Loucy (cell line): ENCODE data around the gene SAMMSON.

Experiments
- H2AFZ ChIP-seq: fragments of 200-600 bp; sonication (generic); 2 replicates; pipeline ENCODE4 v1.6.0; 2016; ENCODE audit warnings: antibody characterized with exemption, mild to moderate bottlenecking, low read length, moderate library complexity
- H3F3A ChIP-seq: fragments of 200-600 bp; 2 replicates; pipeline ENCODE4 v1.6.0; 2016; ENCODE audit warnings: antibody characterized with exemption, low read depth, mild to moderate bottlenecking
- H3K27me3 ChIP-seq: fragments of 200-600 bp; sonication (generic); 2 replicates; pipeline ENCODE4 v1.6.1; 2014; ENCODE audit warnings: low read length, mild to moderate bottlenecking; ENCODE audit not compliant: insufficient read depth, poor library complexity, severe bottlenecking
- H3K36me3 ChIP-seq: fragments of 200-600 bp; sonication (generic); 2 replicates; pipeline ENCODE4 v1.6.1; 2016; ENCODE audit warnings: low read length; ENCODE audit not compliant: insufficient read depth
- H3K4me1 ChIP-seq: fragments of 200-600 bp; sonication (generic); 2 replicates; pipeline ENCODE4 v1.5.1; 2014; ENCODE audit warnings: low read length, mild to moderate bottlenecking; ENCODE audit not compliant: insufficient read depth, poor library complexity, severe bottlenecking
- H3K4me2 ChIP-seq: fragments of 200-600 bp; sonication (generic); 2 replicates; pipeline ENCODE4 v1.6.0; 2014; ENCODE audit warnings: antibody characterized with exemption, low read length, low read depth, mild to moderate bottlenecking; ENCODE audit not compliant: poor library complexity, severe bottlenecking
- H3K4me3 ChIP-seq: fragments of 200-600 bp; sonication (generic); 2 replicates; pipeline ENCODE4 v1.5.1; 2014; ENCODE audit warnings: low read length, mild to moderate bottlenecking, mixed read lengths; ENCODE audit not compliant: poor library complexity, severe bottlenecking
- H3K79me2 ChIP-seq: fragments of 200-600 bp; sonication (generic); 2 replicates; pipeline ENCODE4 v1.6.1; 2014; ENCODE audit warnings: low read length; ENCODE audit not compliant: insufficient read depth
- H3K9ac ChIP-seq: fragments of 200-600 bp; sonication (generic); 2 replicates; pipeline ENCODE4 v1.6.0; 2014; ENCODE audit warnings: mild to moderate bottlenecking, low read depth, low read length, moderate library complexity; ENCODE audit not compliant: poor library complexity, severe bottlenecking
- H3K9me2 ChIP-seq: fragments of 200-600 bp; sonication (generic); replicated peaks from 2 replicates; pipeline ENCODE4 v1.6.1; 2016; ENCODE audit warnings: low read depth, low read length, mixed read lengths
- H3K9me3 ChIP-seq: fragments of 200-600 bp; sonication (generic); 2 replicates; pipeline ENCODE4 v1.6.1; 2014; ENCODE audit warnings: mild to moderate bottlenecking, antibody characterized with exemption, low read length, low read depth; ENCODE audit not compliant: insufficient read depth
- H4K20me1 ChIP-seq: fragments of 200-600 bp; sonication (generic); 2 replicates; pipeline ENCODE4 v1.6.0; 2014; ENCODE audit warnings: antibody characterized with exemption, low read length, mild to moderate bottlenecking; ENCODE audit not compliant: insufficient read depth, poor library complexity, severe bottlenecking
- CTCF ChIP-seq: fragments of 200-600 bp; sonication (generic); conservative IDR thresholded peaks from 2 replicates; pipeline ENCODE4 v1.5.1; 2014; ENCODE audit warnings: mild to moderate bottlenecking, antibody characterized with exemption, low read length
- EZH2phosphoT487 ChIP-seq: fragments of 200-600 bp; IDR thresholded peaks from 2 replicates; pipeline ENCODE4 v1.6.1; 2018; ENCODE audit warnings: antibody characterized with exemption, mild to moderate bottlenecking, moderate library complexity, borderline replicate concordance

SAMMSON gene

GRCh38 chr3:70111411-70111810 lies 111.9 kb downstream of the SAMMSON start:
- Histone ChIP-seq H3K4me3 (no peak overlapping the region), H3K9me2 (no peaks in the 10 kb centered on the region), H3K4me1 (no peaks in the 10 kb centered on the region), H3K9ac (no peak overlapping the region), H3K36me3 (no peaks in the 10 kb centered on the region), H4K20me1 (no peaks in the 10 kb centered on the region), H3K79me2 (no peaks in the 10 kb centered on the region), H2AFZ (no peak overlapping the region), H3K27me3 (no peaks in the 10 kb centered on the region), H3K9me3 (no peaks in the 10 kb centered on the region), H3K4me2 (no peak overlapping the region), H3F3A (no peaks in the 10 kb centered on the region)
- no peak for TF ChIP-seq CTCF
- no peak for TF ChIP-seq EZH2phosphoT487

GRCh38 chr3:70112751-70113150 lies 113.2 kb downstream of the SAMMSON start:
- Histone ChIP-seq H3K9ac (no peak overlapping the region), H2AFZ (no peak overlapping the region), H3F3A (no peaks in the 10 kb centered on the region), H3K4me1 (no peaks in the 10 kb centered on the region), H3K9me2 (no peaks in the 10 kb centered on the region), H3K4me2 (no peak overlapping the region), H3K9me3 (no peaks in the 10 kb centered on the region), H3K27me3 (no peaks in the 10 kb centered on the region), H3K79me2 (no peaks in the 10 kb centered on the region), H4K20me1 (no peaks in the 10 kb centered on the region), H3K36me3 (no peaks in the 10 kb centered on the region), H3K4me3 (no peak overlapping the region)
- no peak for TF ChIP-seq CTCF
- TF ChIP-seq EZH2phosphoT487: no peak

- Histone ChIP-seq H3K4me1 (no peaks in the 10 kb centered on the region), H3K36me3 (no peaks in the 10 kb centered on the region), H3F3A (no peaks in the 10 kb centered on the region), H3K4me3 (no peak overlapping the region), H3K27me3 (no peaks in the 10 kb centered on the region), H3K9ac (no peak overlapping the region), H3K9me3 (no peaks in the 10 kb centered on the region), H3K4me2 (no peak overlapping the region), H3K79me2 (no peaks in the 10 kb centered on the region), H2AFZ (no peak overlapping the region), H3K9me2 (no peaks in the 10 kb centered on the region), H4K20me1 (no peaks in the 10 kb centered on the region)
- TF ChIP-seq CTCF (no peak), EZH2phosphoT487 (no peak)
These were observed 114.9 kb downstream of the SAMMSON start for GRCh38 chr3:70114431-70114830.
